Neural progenitor cell (in vitro differentiated cells): ENCODE measurements around the gene F9.

Experiments used
- CTCF ChIP-seq: fragments of 200-600 bp; sonication (generic); IDR thresholded peaks from 2 replicates; pipeline ENCODE4 v1.5.1; 2017; ENCODE audit warnings: antibody characterized with exemption, mild to moderate bottlenecking
- EZH2 ChIP-seq: fragments of 200-600 bp; sonication (generic); IDR thresholded peaks from 2 replicates; pipeline ENCODE4 v1.6.1; 2017; ENCODE audit warnings: antibody characterized with exemption, mild to moderate bottlenecking, moderate library complexity
- EZH2phosphoT487 ChIP-seq: fragments of 200-600 bp; sonication (generic); IDR thresholded peaks from 2 replicates; pipeline ENCODE4 v1.6.1; 2017; ENCODE audit warnings: antibody characterized with exemption

- TF ChIP-seq CTCF: no peak
- no peak for TF ChIP-seq EZH2
- no peak for TF ChIP-seq EZH2phosphoT487
Measured at GRCh38 chrX:139566981-139567380, 36.4 kb downstream of the F9 start.
